ENCODE results near the gene VPS37D. TPM values are rescaled to one million over a fixed set of nuclear protein-coding genes. Genes with fewer than 3 reads are reported as not detected.
A peak's percentile ranks its signal among the peaks of the same experiment; 100 is the strongest.
"Not testable (repeated sequence)": the region's sequence is repeated elsewhere in the genome, so short reads cannot be mapped to it uniquely, and the experiment has no call there.

VPS37D gene
- total and polyA plus RNA-seq, 2 experiments from 2014 or later = 5.6 to 9.5 TPM

DNA sequence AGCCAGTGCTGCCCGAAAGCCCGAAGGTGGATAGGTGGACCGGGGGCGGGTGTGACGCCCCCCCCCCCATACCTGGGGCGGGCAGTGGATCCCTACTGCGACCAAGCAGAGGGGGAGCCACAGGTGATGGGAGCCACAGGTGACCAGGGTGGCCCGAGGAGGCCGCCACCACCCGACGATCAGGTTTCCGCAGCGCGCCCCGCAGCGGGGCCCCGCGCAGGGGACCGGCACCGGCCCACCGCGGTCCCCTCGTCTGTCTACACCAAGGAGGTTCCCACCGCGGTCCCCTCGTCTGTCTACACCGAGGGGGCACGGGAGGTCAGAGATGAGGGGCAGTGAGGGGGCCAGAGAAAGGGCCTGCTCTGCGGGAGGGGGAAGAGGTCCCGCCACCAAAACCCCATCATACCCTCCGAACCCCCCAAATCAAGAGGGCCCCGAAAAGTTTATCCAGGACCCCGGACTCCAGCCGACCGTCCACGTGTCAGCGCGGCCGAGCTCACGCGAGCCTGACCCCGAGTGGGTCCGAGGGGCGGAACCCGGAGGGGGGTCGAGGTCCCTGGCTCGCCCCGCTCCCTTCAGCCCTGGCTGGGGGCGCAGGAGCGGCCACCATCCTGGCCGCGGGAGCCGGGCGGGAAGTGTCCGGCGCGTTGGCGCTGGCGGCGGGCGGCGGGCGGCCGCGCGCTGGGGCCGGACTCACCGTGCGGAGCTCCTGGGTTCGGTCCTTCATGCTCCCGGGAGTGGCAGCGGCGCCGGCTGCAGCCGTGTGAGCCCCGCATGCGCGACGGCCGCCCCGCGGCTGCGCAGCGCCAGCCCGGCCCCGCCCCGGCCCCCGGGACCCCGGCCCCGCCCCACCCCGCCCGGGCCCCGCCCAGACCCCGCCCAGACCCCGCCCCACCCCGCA, 51.5 kb downstream of the VPS37D start, which contains the start of gene STX1A:
STX1A (minus strand) TSS at position 765 of the 901 bp plus-strand sequence; CDS start at position 727, 38 bp downstream.
- peak within 1 kb of the TSS; percentile 99 for H3K4me3 ChIP-seq
- no peaks in the 10 kb centered on the region for H3K9me3 ChIP-seq (ENCODE audit: low read depth)
- no peaks in the 10 kb centered on the region for H3K27me3 ChIP-seq
- peak within 1 kb of the TSS; percentile 58 for H3K27ac ChIP-seq
- TF ChIP-seq, protein P1, sequence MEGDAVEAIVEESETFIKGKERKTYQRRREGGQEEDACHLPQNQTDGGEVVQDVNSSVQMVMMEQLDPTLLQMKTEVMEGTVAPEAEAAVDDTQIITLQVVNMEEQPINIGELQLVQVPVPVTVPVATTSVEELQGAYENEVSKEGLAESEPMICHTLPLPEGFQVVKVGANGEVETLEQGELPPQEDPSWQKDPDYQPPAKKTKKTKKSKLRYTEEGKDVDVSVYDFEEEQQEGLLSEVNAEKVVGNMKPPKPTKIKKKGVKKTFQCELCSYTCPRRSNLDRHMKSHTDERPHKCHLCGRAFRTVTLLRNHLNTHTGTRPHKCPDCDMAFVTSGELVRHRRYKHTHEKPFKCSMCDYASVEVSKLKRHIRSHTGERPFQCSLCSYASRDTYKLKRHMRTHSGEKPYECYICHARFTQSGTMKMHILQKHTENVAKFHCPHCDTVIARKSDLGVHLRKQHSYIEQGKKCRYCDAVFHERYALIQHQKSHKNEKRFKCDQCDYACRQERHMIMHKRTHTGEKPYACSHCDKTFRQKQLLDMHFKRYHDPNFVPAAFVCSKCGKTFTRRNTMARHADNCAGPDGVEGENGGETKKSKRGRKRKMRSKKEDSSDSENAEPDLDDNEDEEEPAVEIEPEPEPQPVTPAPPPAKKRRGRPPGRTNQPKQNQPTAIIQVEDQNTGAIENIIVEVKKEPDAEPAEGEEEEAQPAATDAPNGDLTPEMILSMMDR (IDR thresholded peaks at IDR 0.05; ENCODE audit: poor library complexity) = no peak
- TF ChIP-seq EZH2 (IDR thresholded peaks at IDR 0.05; ENCODE audit: borderline replicate concordance) = no peak
- no peak for TF ChIP-seq EZH2phosphoT487 (IDR thresholded peaks at IDR 0.05; ENCODE audit: low read depth, severe bottlenecking, unreplicated experiment)
- peaks cover 37% of the 10 kb centered on the region for H3K4me1 ChIP-seq (ENCODE audit: insufficient read depth)
- H3K36me3 ChIP-seq (replicated peaks; ENCODE audit: insufficient read depth, low read depth) = no peaks in the 10 kb centered on the region
- WGBS (ENCODE audit: low lambda C conversion rate, missing lambda C conversion rate) = 2% methylated on average over 38 of the region's 96 CpGs
- H4K20me1 ChIP-seq (ENCODE audit: insufficient read depth, poor library complexity, severe bottlenecking) = peaks cover 3% of the 10 kb centered on the region
- peak within 1 kb of the TSS; percentile 98 for H3K4me2 ChIP-seq
- H3K79me2 ChIP-seq = peaks cover 39% of the 10 kb centered on the region
- peak within 1 kb of the TSS; percentile 76 for H2AFZ ChIP-seq
- DNase-seq (ENCODE audit: low spot score) = peak; percentile 92
- H3K9me2 ChIP-seq (replicated peaks; ENCODE audit: insufficient read depth) = no peaks in the 10 kb centered on the region

DNA sequence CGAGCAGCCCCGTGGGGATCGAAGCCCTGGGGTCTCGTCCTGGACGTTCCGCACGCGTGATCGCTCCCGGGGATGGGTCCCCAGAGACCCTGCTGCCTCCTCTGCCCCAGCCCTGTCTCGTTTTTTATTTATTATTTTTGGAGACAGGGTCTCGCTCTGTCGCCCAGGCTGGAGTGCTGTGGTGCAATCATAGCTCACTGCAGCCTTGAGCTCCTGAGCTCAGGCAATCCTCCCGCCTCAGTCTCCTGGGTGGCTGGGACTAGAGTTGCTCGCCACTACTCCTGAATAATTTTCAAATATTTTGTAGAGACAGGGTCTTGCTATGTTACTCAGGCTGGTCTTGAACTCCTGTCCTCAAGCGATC, 52.2 kb downstream of the VPS37D start:
- peak overlapping the region; percentile 64 for H3K4me3 ChIP-seq

DNA sequence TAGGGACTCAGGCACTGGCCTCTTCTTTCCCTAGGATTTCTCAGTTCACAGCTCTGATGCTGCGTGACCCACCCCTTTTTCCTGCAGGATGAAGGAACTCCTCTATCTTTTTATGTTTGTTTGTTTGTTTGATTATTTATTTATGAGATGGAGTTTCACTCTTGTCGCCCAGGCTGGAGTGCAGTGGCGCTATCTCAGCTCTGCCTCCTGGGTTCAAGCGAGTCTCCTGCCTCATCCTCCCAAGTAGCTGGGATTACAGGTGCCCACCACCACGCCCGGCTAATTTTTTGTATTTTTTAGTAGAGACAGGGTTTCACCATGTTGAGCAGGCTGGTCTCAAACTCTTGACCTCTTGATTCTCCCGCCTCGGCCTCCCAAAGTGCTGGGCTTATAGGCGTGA, 52.8 kb downstream of the VPS37D start:
- not testable (repeated sequence) for H3K4me2 ChIP-seq; H4K20me1 ChIP-seq (ENCODE audit: insufficient read depth, poor library complexity, severe bottlenecking); H3K4me3 ChIP-seq; H3K36me3 ChIP-seq (replicated peaks; ENCODE audit: insufficient read depth, low read depth); H3K27me3 ChIP-seq; H2AFZ ChIP-seq; DNase-seq (ENCODE audit: low spot score); H3K9me2 ChIP-seq (replicated peaks; ENCODE audit: insufficient read depth); H3K9me3 ChIP-seq (ENCODE audit: low read depth); H3K27ac ChIP-seq
- Histone ChIP-seq H3K4me1 (ENCODE audit: insufficient read depth) (peaks cover 29% of the 10 kb centered on the region), H3K79me2 (peaks cover 31% of the 10 kb centered on the region)
- 94% methylated on average over 8 of the region's 9 CpGs for WGBS (ENCODE audit: low lambda C conversion rate, missing lambda C conversion rate)

More for the DNA sequence above, 52.2 kb downstream of the VPS37D start:
- H3K4me1 ChIP-seq (ENCODE audit: insufficient read depth) = peaks cover 35% of the 10 kb centered on the region
- no peak for TF ChIP-seq EZH2 (IDR thresholded peaks at IDR 0.05; ENCODE audit: borderline replicate concordance)
- no peak for TF ChIP-seq EZH2phosphoT487 (IDR thresholded peaks at IDR 0.05; ENCODE audit: low read depth, severe bottlenecking, unreplicated experiment)
- TF ChIP-seq, protein P1 (IDR thresholded peaks at IDR 0.05; ENCODE audit: poor library complexity) = no peak
- H3K36me3 ChIP-seq (replicated peaks; ENCODE audit: insufficient read depth, low read depth) = no peaks in the 10 kb centered on the region
- H2AFZ ChIP-seq = peak overlapping the region; percentile 66
- no peak for DNase-seq (ENCODE audit: low spot score)
- peak overlapping the region; percentile 98 for H3K4me2 ChIP-seq
- H4K20me1 ChIP-seq (ENCODE audit: insufficient read depth, poor library complexity, severe bottlenecking) = peaks cover 3% of the 10 kb centered on the region
- H3K9me3 ChIP-seq (ENCODE audit: low read depth) = no peaks in the 10 kb centered on the region
- peaks cover 32% of the 10 kb centered on the region for H3K79me2 ChIP-seq
- H3K9me2 ChIP-seq (replicated peaks; ENCODE audit: insufficient read depth) = no peaks in the 10 kb centered on the region
- no peak overlapping the region for H3K27ac ChIP-seq
- no peaks in the 10 kb centered on the region for H3K27me3 ChIP-seq
- 15% methylated on average over 12 of the region's 16 CpGs for WGBS (ENCODE audit: low lambda C conversion rate, missing lambda C conversion rate)

DNA sequence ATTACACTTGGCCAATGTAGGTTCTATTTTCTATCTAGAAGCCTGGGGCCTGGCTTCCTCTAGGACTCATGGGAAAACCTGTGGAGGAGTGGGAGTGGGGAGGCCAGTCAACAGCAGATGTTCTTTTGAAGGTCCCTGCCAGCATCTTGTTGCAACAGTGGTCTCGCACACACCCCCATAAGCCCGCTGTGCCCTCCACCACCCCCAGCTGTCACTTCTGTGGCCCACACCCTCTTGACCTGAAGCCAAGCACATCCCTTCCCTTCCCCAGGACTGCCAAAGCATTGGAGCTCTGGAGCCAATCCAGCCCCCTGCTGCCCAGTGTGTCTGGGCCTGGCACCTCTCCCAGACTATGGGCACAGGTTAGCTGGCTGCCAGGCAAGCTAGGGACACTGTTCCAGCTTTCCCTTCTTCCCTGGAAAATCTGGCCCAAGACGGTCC, 53.8 kb downstream of the VPS37D start:
- Histone ChIP-seq H3K36me3 (replicated peaks; ENCODE audit: insufficient read depth, low read depth) (no peaks in the 10 kb centered on the region), H3K9me3 (ENCODE audit: low read depth) (no peaks in the 10 kb centered on the region), H3K4me3 (no peak overlapping the region), H3K27me3 (no peaks in the 10 kb centered on the region), H3K79me2 (peaks cover 30% of the 10 kb centered on the region), H2AFZ (no peak overlapping the region), H4K20me1 (ENCODE audit: insufficient read depth, poor library complexity, severe bottlenecking) (peaks cover 3% of the 10 kb centered on the region), H3K9me2 (replicated peaks; ENCODE audit: insufficient read depth) (no peaks in the 10 kb centered on the region), H3K27ac (no peak overlapping the region), H3K4me1 (ENCODE audit: insufficient read depth) (peaks cover 23% of the 10 kb centered on the region), H3K4me2 (no peak overlapping the region)
- WGBS (ENCODE audit: low lambda C conversion rate, missing lambda C conversion rate) = 88% methylated on average over 3 of the region's 3 CpGs
- no peak for DNase-seq (ENCODE audit: low spot score)
- no peak for TF ChIP-seq EZH2phosphoT487 (IDR thresholded peaks at IDR 0.05; ENCODE audit: low read depth, severe bottlenecking, unreplicated experiment)
- TF ChIP-seq, protein P1 (IDR thresholded peaks at IDR 0.05; ENCODE audit: poor library complexity) = no peak
- TF ChIP-seq EZH2 (IDR thresholded peaks at IDR 0.05; ENCODE audit: borderline replicate concordance) = no peak
